ENCODE measurements around the gene MTCH2.

Gene MTCH2

GRCh38 chr11:47589118-47589517 is 53.2 kb downstream of the MTCH2 start:
- no peak for DNase-seq

DNA sequence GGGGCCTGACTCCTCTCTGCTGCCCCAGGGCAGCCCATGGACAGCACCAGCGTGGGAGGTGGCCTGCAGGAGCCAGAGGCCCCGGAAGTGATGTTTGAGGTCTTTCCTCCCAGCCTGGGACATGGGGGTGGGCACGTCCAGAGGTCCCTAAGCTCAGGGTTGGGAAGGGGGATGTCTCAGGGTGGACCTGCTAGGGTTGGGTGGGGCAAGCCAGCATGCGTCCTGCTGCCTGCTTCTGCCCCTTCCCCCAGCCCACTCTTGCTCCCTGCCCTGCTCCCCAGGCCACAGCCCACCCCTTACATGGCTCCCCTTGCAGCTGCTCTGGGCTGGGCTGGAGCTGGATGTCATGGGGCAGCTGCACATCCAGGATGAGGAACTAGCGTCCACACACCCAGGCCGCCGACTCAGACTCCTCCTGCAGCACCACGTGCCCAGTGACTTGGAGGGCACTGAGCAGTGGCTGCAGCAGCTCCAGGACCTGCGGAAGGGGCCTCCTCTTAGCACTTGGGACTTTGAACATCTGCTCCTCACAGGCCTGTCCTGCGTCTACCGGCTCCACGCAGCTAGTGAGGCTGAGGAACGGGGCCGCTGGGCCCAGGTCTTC is 54.5 kb downstream of the MTCH2 start:
- DNase-seq: no peak

DNA sequence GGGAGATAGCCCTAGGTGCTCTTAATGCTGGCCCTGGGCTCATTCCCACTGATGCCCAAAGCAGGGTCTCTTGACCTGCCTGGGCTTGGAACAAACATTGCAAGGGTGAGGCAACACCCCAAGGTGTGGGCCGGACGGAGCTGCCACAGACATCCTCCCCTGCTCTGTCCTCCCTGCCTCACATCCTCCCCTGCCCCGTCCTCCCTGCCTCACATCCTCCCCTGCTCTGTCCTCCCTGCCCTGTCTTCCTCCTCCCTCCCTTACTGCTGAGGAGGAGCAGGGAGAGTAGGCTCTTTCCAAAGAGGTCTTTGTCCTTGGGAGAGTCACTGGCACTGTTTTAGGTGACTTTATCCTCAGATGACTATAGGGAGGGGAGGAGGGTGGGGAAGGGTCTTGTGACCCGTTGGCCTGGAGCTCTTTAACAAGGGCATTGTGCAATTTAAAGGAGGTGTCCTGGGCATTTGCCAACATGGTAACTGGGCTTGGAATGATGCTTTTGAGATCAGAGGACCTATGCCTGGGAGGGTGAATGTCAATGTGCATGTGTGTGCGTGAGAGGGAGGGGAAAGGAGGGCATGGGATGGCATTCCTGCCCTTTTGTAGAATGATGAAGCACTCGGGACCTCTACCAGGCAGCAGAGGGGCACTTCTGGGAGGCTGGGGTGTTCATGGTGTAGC is 55.2 kb downstream of the MTCH2 start:
- no peak for DNase-seq

DNA sequence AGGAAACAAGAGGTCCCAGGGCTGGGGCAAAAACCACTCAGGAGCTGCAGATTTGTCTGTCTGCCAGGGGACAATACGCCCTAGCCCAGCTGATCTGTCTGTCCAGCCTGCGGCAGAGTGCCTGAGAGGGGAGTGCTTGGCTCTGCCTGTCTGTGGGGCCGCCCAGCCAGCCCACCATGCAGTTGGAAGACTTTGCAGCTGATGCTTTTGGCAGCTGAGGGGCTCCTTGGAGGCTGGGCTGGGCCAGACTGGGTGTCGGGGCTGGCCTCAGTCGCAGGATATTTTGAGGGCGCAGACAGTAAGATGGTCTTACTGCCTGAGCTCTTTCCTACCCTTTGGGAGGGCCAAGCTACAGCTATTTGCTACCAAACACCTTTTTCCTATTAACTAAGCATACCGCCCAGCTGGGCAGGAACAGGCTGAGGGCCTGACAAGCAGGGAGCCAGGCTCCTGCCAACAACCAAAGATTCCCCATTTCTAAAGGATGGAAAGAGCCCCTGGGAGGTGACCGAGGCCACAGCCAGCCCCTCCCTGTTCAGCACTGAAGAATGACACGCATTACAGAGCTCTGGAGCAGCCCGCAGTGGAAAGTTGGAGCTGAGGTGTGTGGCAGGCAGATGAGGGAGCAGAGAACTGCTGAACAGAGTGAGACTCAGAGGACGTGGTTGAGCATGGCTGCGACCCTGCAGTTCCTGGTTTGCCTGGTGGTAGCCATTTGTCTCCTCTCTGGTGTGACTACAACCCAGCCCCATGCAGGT is 56.1 kb downstream of the MTCH2 start, which contains the start of gene FAM180B:
Gene FAM180B, plus strand, starts transcription at position 581 of the 758 bp plus-strand sequence. Its CDS starts 91 bp downstream, at position 672.
- DNase-seq: no peak

DNA sequence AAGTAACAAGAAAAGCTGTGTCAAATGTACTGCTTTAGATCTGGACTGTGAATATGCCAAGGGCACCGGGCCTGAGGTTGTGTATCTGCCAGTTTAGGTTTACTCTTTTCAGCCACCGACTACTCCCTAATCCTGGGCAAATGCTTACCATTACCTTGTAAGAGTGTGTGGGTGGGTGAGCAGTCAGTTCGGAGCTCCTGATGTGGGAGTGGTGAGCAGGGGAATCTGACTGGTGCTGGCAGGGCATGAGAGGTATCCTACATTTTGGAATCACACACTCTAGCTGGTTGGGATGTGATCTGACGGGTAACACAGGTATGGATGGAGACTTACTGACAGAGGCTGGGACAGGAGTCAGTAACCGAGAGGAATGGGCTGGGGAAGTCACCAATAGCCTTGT is 58.5 kb downstream of the MTCH2 start:
- no peak for DNase-seq

GRCh38 chr11:47578524-47579494 is 63.5 kb downstream of the MTCH2 start, which contains the start of the genes KBTBD4 and NDUFS3:
KBTBD4 (minus strand) TSS chr11:47578970; CDS start chr11:47578951, 19 bp downstream.
NDUFS3 (plus strand) TSS chr11:47579074; CDS start chr11:47579092, 18 bp downstream.
- DNase-seq: peak; percentile 86 to 92

- no peak for DNase-seq
These were observed 64.8 kb downstream of the MTCH2 start for GRCh38 chr11:47577460-47578041.

DNA sequence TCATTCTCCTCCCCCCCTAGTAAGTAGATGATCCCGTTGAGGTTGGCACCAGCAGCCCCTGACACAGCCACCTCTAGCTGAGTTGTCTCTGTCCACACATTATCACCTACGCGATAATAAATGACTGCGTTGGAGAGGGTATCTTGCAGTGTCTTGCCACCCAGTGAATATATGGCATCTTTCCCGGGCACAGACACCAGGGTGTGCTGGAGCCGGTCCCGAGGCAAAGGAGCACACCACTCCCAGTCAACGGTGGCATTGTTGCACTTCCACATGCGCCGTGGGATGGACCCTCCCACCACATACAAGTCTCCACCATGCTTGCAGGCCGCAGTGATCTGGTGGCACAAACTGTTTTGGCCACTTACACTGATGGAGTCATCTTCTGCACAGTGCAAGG is 69.0 kb downstream of the MTCH2 start:
- no peak for DNase-seq

DNA sequence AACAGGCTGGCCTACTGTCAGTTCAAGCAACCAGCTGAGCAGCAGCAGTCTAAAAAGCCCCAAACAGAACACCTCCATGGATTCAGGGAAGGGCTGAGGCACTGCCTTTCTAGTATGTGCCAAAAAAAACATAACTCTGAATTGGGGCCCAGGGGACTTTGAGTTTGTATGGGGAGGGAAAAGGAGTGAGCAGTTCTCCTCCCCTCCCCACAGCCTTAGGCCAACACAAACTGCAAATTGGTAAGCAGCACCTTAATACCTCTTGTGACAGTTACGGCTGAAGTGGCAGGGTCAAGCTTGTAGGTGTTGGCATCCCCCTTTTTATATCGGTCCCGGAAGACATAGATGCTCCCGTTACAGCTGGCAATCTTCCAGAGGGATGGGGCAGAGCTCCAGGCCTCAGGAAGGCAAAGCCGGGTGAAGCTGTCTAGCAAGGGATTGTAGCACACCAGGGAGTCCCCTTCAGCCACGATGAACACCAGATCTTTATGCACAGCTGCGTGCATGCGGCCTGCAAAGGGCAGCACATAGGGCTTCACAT is 69.6 kb downstream of the MTCH2 start:
- DNase-seq: no peak

DNA sequence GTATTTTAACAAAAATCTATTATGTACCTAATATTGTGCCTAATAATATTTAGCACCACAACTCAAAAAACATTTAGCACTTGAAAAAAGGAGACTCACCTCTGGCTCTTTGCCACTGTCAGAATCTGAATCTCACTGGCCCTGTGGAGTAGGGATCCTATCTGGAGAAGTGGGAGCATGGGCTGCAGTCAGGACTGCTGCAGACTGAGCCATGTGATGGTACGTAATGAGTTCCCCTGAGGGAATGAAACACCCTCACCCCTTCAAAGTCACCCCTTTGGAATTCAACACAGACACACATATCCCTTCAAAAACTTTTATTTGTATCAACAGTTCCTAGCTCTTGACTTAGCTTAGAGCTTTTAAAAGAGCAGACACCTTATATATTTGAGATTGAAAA is 70.5 kb downstream of the MTCH2 start:
- DNase-seq: no peak

- no peak for DNase-seq
These were observed 71.0 kb downstream of the MTCH2 start for GRCh38 chr11:47571357-47571729.

- DNase-seq: no peak
These were observed 71.6 kb downstream of the MTCH2 start for GRCh38 chr11:47570651-47571356.

GRCh38 chr11:47569646-47570045 is 72.7 kb downstream of the MTCH2 start:
- DNase-seq: no peak

Data from SHP77 (cell line).